HG02943 (cell line): ENCODE measurements around the gene AFAP1.

Experiments
- ATAC-seq: cut with Tn5 transposase; IDR thresholded peaks from one replicate; pipeline ENCODE4 v1.9.1; 2021; ENCODE audit warnings: mild to moderate bottlenecking, low read depth, moderate library complexity; ENCODE audit not compliant: unreplicated experiment

AFAP1 gene

DNA sequence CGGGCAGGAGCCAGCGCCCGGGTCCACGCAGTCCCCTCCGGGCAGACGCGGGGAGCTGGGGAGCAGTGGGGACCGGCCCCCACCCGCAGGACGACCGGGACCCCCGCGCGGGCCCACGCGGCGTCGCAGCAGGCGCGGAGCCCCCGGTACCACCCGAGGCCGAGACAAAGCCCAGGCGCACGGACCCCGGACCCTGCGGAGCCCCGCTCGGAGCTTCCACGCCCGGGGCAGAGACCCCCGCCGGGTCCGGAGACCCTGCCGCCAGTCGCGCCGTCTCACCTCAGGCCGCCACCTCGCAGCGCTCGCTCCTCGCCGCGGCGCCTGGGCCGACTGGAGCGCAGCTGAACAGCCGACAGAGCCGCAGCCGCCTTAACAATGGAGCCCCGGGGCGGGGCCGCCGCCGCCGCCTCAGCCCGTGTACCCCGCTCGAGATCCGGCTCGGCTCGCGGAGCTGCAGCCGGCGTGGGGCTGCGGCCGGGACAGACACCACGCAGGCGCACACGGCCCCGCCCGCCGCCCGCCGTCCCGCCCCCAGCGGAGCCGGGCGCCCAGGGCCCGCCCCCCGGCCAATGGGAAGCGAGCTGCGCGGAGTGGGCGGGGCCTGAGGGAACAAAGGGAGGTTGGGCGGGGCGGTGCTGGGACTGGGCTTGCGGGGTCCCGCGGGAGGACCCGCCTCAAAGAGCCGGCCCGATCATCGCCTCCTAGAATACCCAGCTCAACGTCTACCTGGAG, at the start of gene AFAP1:
Gene AFAP1 (minus strand): TSS at position 485 of the 732 bp plus-strand sequence. CDS start 67,783 bp downstream, outside the sequence.
- ATAC-seq = peak; percentile 78

- no peak for ATAC-seq
Measured at GRCh38 chr4:7988437-7988836, 48.8 kb upstream of the AFAP1 start.

- peak; percentile 67 for ATAC-seq
Measured at GRCh38 chr4:7987148-7987989, 47.7 kb upstream of the AFAP1 start.

DNA sequence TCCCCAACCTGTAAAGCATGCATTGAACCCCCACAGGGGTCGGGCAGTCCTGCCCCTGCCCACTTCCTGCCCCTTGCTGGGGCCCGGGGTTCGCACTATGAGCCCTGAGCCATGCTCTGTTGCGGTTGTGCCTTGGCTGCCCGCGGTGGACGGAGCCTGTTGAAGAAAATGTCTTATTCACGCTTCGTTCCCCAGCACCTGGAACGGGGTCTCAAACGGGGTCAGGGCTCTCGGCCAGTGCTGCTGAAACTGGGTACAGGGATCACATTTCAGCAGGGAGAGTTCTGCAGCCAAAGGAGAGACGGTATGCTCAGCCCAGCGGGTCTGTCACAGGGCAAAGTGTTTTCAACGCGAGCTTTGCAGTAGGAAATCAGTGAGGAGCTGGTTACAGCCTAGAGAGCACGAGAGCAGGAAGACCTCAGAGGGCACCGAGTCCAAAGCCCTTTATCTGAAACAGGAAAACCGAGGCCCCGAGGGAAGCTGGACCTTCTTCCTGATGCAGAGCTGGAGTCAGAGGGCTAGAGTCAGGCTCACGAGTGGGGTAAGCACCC, 46.3 kb upstream of the AFAP1 start:
- no peak for ATAC-seq

GRCh38 chr4:7985072-7985471, 45.4 kb upstream of the AFAP1 start:
- no peak for ATAC-seq

DNA sequence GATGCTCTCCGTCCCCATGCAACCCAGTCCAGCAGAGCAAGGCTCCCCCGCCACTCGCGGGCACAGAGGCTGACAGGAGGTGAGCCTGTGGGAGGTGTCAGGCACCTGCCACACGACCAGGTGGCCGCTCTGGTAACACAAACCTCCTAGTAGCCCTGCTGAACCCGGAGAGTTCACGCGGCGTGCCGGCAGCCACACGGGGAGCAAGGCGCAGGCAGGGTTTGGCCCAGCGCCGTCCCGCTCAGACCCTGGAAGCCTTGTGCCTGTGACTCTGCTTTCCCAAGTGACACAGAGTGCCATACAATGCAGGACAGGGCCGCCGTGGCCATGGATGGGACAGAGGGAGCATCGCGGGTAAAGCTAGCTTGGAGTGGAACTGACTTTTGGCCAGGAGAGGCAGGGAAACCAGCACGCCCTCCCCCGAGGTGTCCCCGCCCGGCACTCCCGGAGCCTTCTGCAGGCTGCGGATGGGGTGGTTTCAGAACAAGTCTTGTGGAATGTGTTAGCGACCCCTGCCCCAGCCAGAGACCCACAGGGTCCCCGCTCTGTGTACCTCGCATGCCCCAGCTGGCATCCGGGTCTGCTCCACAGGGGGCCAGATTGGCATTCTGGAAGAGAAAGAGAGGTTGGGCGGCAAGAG, 44.7 kb upstream of the AFAP1 start:
- ATAC-seq = no peak

- no peak for ATAC-seq
Measured at GRCh38 chr4:7983296-7983695, 43.6 kb upstream of the AFAP1 start.

DNA sequence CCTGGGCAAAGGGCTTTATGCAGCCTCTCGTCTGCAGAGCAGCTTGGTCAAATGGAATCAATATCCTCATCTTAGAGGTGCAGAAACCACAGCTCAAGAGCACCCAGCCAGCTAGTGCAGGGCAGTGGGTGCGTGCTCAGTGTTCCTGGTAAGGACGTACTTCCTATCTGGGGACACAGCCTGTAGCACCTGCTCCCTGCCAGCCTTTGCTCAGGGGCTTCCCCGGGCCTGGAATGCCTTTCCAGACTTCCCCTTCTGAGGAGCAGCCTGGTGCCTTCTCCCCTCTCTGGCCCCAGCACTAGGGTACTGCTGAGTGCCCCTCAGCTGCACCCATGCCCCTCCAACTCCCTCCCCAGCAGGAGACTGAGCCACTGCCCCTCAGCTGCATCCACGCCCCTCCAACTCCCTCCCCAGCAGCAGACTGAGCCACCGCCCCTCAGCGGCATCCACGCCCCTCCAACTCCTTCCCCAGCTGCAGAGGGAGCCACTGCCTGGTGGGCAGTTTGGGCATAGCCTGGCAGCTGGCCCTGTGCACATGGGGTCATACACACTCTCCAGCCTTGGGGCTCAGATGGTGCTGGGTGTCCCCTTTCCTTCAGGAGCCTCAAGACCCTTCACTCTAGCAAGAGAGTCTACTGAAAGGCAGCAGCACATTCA, 42.2 kb upstream of the AFAP1 start:
- ATAC-seq = no peak

DNA sequence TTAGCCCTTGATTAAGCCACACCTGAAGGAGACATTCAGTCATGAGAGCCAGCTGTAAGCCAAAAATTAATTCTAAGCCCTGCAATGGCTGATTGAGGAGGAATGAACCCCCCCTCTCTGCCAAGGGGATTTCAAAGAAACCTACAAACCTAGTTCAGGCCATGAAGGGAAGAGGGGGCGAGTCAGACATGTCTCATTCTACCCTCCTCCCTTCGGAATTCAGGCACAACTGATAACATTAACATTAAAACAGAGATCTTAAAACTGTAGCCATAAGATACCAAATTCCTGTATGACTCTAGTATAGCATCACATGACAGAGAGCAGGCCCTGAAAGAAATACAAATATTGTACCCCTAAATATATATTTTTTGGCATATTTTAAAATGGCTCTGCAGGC, 40.4 kb upstream of the AFAP1 start:
- ATAC-seq = no peak

- no peak for ATAC-seq
Measured at GRCh38 chr4:7979652-7979968, 39.9 kb upstream of the AFAP1 start.

DNA sequence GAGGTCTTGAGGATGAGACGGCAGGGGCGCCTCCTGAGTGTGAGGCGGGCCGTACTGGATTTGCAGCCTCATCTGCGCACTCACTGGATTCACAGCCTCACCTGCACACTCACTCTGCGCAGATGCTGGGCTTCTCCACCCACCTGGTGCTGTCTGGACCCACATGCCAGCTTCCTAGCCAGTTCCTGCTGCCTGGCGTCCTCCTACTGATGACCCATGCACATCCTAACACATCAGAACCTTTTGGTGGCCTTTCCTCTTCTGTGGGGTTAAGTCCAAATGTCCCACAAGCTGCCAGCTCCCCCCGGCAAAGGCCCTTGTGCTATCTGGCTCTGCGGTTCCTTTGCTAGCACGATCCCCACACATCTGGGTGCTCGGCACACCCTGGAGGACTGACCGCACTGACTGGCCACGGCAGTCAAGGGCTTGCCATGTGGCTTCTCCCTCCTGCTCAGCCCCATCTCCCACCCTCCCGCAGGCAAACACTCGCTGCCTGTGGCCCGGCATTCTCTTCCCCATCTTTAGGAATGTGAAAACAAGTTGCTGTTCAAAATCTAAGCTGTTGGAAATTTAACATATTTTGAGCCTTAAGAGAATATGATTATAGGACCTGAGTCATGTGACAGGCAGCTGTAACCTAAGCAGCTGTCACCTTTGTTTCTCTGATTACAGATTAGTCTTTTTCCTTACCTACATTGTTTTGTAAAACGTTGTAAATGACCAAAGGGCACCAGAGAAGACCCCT, 39.4 kb upstream of the AFAP1 start:
- no peak for ATAC-seq

DNA sequence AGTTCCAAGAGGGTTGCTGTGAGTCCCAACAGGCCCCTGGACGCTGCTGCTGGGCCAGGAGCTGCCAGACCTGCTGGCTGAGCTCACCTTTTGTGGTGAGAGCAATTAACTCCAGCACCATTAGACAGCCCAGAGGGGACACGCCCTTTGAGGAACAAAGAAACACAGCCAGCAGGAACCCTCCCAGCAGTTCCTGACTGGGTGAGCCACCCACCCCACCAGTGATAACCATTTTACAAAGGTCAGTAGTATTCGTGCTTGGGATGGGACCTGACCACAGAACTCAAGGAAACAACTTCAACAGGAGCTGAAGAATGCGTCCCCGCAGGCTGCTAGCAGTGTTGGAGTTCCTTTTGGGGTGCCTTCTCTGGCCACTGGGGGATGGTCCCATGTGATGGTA, 38.8 kb upstream of the AFAP1 start:
- ATAC-seq = no peak

GRCh38 chr4:7976634-7977033, 37.0 kb upstream of the AFAP1 start:
- no peak for ATAC-seq

DNA sequence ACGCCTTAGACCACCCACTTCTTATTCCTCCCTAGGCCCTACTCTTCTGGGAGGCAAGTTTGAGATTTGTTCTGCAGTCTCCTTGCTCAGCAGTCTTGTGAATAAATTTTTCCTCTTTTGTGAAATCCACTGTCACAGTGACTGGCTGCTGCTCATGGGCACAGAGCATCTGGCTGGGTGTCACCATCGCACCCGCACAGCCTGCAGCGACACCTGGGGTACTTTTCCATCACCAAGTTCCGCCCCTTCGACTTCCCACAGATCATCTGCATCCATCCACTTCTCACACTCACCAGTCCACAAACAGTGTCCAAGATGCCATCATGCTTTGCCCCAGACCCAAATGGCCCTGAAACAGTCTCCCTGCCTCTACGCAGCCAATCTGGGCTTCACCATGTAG, 36.4 kb upstream of the AFAP1 start:
- no peak for ATAC-seq

DNA sequence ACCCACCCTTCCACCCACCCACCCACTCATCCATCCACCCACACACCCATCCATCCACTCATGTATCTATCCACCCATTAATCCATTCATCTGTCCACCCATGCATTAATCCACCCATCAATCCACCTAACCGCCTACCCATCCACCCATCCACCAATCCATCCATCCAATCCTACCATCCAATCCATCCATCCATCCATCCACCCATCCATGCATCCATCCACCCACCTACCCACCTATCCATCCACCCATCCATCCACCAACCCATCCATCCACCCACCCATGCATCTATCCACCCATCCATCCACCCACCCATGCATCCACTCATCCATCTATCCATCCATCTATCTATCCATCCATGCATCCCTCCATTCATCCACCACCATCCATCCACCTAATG, 34.8 kb upstream of the AFAP1 start:
- no peak for ATAC-seq

DNA sequence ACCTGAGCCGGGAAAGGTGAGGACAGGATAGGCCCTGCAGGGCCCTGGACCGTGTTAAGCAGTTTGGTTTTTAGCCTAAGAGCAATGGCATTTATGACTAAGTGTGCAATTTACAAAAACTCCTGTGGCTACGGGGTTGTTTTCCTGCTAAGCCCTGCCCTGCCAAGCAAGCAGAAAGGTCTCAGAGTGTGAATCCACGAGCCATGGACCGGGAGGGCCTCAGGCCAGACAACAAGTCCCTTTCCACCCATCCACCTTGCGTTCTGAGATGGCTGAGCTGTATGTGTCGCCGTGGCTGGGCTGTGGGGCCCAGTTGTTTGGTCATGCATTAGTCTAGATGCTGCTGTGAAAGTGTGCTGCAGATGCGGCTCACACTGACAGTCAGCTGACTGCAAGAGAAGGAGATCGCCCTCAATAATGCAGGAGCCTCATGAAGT, 33.9 kb upstream of the AFAP1 start:
- ATAC-seq = no peak

GRCh38 chr4:7971881-7972500, 32.3 kb upstream of the AFAP1 start:
- no peak for ATAC-seq

DNA sequence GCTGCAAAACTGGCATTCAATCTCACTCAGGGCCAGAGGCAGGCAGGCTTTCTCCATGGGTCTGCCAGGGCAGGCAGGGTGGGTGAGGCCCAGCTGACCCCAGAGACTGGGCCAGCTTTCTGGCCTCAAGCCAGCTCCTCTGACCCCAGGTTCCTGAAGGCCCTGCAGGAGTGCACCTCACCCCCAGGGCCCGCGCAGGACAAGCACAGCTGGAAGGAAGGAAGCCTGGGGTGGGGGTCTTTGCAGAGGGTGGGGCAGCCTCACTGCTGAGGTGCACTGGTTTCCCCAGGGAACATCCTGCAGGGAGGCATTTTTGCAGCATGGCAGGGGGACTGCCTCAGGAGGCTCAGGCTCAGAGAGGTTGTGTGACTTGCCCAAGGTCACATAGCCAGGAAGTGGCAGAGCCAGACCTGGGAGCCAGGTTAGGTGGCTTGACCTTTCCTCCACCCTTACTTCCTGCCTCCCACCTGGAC, 31.5 kb upstream of the AFAP1 start:
- no peak for ATAC-seq

DNA sequence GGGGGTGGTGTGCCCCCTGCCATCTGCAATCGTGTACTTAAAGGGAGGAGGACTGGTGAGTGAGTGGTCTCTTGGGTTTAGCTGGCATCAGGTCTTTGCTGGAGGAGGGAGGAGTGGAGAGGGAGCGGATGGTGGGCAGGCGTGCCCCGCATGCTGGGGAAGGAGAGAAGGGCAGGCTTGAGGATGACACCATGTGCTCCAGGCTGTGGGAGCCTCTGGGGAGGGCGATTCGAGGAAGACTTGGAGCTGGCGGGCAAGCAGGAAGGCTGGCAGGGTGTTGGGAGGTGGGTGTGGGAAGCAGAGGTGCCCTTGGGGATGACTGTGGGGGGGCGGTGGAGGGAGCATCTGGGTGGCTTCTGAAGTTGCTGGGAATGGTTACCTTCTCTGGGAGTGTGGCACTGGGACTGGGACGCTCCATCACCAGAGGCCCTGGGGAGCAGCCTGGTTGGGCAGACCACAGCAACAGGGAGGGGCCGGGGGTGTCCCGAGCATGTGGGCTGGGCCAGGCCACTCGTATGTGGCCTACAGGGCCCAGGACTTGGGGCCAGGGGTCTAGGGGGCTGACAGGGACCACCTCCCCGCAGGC, 30.8 kb upstream of the AFAP1 start:
- ATAC-seq = peak; percentile 12
